HepG2 (cell line): ENCODE results near the gene SPNS3. TPM values are rescaled to one million over a fixed set of nuclear protein-coding genes. Genes with fewer than 3 reads are reported as not detected.

ENCODE experiments used
- ATAC-seq: fragments of 200-7000 bp; cut with Tn5 transposase; 3 replicates; pipeline ENCODE4 v1.9.1; 2020; ENCODE audit warnings: mild to moderate bottlenecking, moderate library complexity
- BruUV-seq: library from RNA; stranded (reverse); fragments of 400-500 nt; replicated peaks from 2 replicates; lab custom pipeline; 2021; lab: Mats Ljungman, UMichigan
- CTCF ChIA-PET: fragments of 300-600 bp; formaldehyde crosslinking; extraction: SDS; loops from one replicate; lab custom pipeline; 2021; ENCODE audit warnings: low total read pairs, inconsistent platforms, low intra/inter-chr PET ratio; lab: Yijun Ruan, JAX
- POLR2A ChIA-PET: fragments of 350-600 bp; sonication (Branson Sonifier 250); formaldehyde crosslinking; loops from one replicate; lab custom pipeline; 2020; ENCODE audit warnings: antibody characterized with exemption, inconsistent platforms; lab: Yijun Ruan, JAX
- DNase-seq: peaks from one replicate; pipeline ENCODE4 v3.0.0-alpha.2; 2015; ENCODE audit warnings: low spot score
- FAIRE-seq: peaks from 3 replicates; lab custom pipeline; 2011; peaks lifted over from hg19 to GRCh38; lab: Jason Lieb, UNC
- H2AFZ ChIP-seq: one replicate; pipeline ENCODE4 v1.6.1; 2011; ENCODE audit warnings: low read length, inconsistent platforms
- H3K27ac ChIP-seq: fragments of 300-600 bp; 3 replicates; pipeline ENCODE4 v1.8.0; 2011; ENCODE audit warnings: mixed run types, mild to moderate bottlenecking, mixed read lengths, low read length, inconsistent platforms; ENCODE audit not compliant: insufficient read depth; ENCODE audit errors: extremely low read length
- H3K27me3 ChIP-seq, 2 experiments: fragments of 200-600 bp in 1 of 2; 2 replicates in 1 of 2; 3 replicates in 1 of 2; pipeline versions ENCODE4 v1.6.0 to v1.8.0; 2011; ENCODE audit warnings: low read length in 2 of 2, mild to moderate bottlenecking in 2 of 2, moderate library complexity in 2 of 2, inconsistent platforms in 1 of 2; ENCODE audit not compliant: insufficient read depth in 2 of 2, control insufficient read depth in 1 of 2
- H3K36me3 ChIP-seq, 2 experiments: fragments of 200-600 bp in 1 of 2; replicated peaks in 1 of 2; 2 replicates in 1 of 2; 3 replicates in 1 of 2; pipeline versions ENCODE4 v1.5.1 to v1.8.0; 2011; ENCODE audit warnings: low read length in 2 of 2, inconsistent platforms in 1 of 2; ENCODE audit not compliant: insufficient read depth in 2 of 2, control insufficient read depth in 1 of 2
- H3K4me1 ChIP-seq: 2 replicates; pipeline ENCODE4 v1.5.1; 2012; ENCODE audit warnings: low read length, inconsistent platforms; ENCODE audit not compliant: insufficient read depth
- H3K4me2 ChIP-seq: 2 replicates; pipeline ENCODE4 v1.6.0; 2011; ENCODE audit warnings: low read depth, low read length, inconsistent platforms
- H3K4me3 ChIP-seq, 3 experiments: fragments of 200-600 bp in 1 of 3; sonication (generic), shearing (Covaris generic) in 1 of 3; replicated peaks in 1 of 3; 2 replicates each; pipeline ENCODE4 v1.5.1; 2011 to 2016; ENCODE audit warnings: low read length in 3 of 3, inconsistent platforms in 2 of 3, low read depth in 2 of 3, mild to moderate bottlenecking in 2 of 3, control low read depth in 1 of 3, mixed read lengths in 1 of 3; ENCODE audit not compliant: insufficient read depth in 1 of 3
- H3K79me2 ChIP-seq: one replicate; pipeline ENCODE4 v1.6.1; 2011; ENCODE audit warnings: low read length, inconsistent platforms; ENCODE audit not compliant: insufficient read depth
- H3K9ac ChIP-seq: 2 replicates; pipeline ENCODE4 v1.6.0; 2011; ENCODE audit warnings: mild to moderate bottlenecking, low read depth, low read length, inconsistent platforms; ENCODE audit not compliant: insufficient read depth
- H3K9me3 ChIP-seq: 2 replicates; pipeline ENCODE4 v1.5.1; 2012; ENCODE audit warnings: mild to moderate bottlenecking, low read length
- H4K20me1 ChIP-seq: 2 replicates; pipeline ENCODE4 v1.6.0; 2011; ENCODE audit warnings: inconsistent platforms, mild to moderate bottlenecking, low read length, moderate library complexity; ENCODE audit not compliant: insufficient read depth
- ETV6 ChIP-seq: sonication (generic); formaldehyde crosslinking; conservative IDR thresholded peaks from 2 replicates; pipeline ENCODE4 v1.4.0; 2020; ENCODE audit warnings: missing genetic modification reagents
- HNRNPUL1 ChIP-seq: fragments of 200-400 bp; formaldehyde crosslinking; IDR thresholded peaks from 2 replicates; pipeline ENCODE4 v1.6.1; 2017; ENCODE audit warnings: low read depth, mild to moderate bottlenecking, low read length, moderate library complexity
- MED13 ChIP-seq: sonication (generic); formaldehyde crosslinking; IDR thresholded peaks from 2 replicates; pipeline ENCODE4 v1.5.0; 2020; ENCODE audit warnings: missing genetic modification reagents
- NONO ChIP-seq, 2 experiments: fragments of 450-650 bp in 1 of 2; sonication (generic) in 1 of 2; formaldehyde crosslinking in 1 of 2; IDR thresholded peaks in 1 of 2; conservative IDR thresholded peaks in 1 of 2; 2 replicates each; pipeline versions ENCODE4 v1.6.1 to v1.8.0; 2017 to 2022; ENCODE audit warnings: mild to moderate bottlenecking in 1 of 2, missing genetic modification reagents in 1 of 2, moderate library complexity in 1 of 2
- SRSF1 ChIP-seq: fragments of 200-400 bp; formaldehyde crosslinking; optimal IDR thresholded peaks from 2 replicates; pipeline ENCODE3; 2017; ENCODE audit warnings: mild to moderate bottlenecking, low read depth, low read length, moderate library complexity
- TBX2 ChIP-seq: sonication (generic); formaldehyde crosslinking; IDR thresholded peaks from 2 replicates; pipeline ENCODE4 v1.5.0; 2020; ENCODE audit warnings: missing genetic modification reagents, mild to moderate bottlenecking, borderline replicate concordance
- U2AF1 ChIP-seq: fragments of 200-400 bp; formaldehyde crosslinking; optimal IDR thresholded peaks from 2 replicates; pipeline ENCODE3; 2017; ENCODE audit warnings: mild to moderate bottlenecking, low read depth, low read length
- ZNF333 ChIP-seq: sonication (generic); formaldehyde crosslinking; IDR thresholded peaks from 2 replicates; pipeline ENCODE4 v1.4.0; 2020; ENCODE audit warnings: mild to moderate bottlenecking, missing genetic modification reagents, borderline replicate concordance
- ZNF614 ChIP-seq: IDR thresholded peaks from 2 replicates; pipeline ENCODE4 v1.6.1; 2018; ENCODE audit warnings: missing biosample characterization, missing genetic modification reagents, inconsistent platforms, borderline replicate concordance
- WGBS: methylation state at CpG from one replicate; pipeline ENCODE4 v1.1.6; 2017; ENCODE audit warnings: low lambda C conversion rate; 5-methylcytosine and 5-hydroxymethylcytosine counted together
- in situ Hi-C: cut with HindIII; loops from 2 replicates; pipeline ENCODE4 v1.10.0; 2017; ENCODE audit warnings: low pct_unique_long_range_greater_than_20kb; ENCODE audit not compliant: extremely low pct_ligation_motif_present
- intact Hi-C: fragments of 100-400 bp; cut with micrococcal nuclease; formaldehyde crosslinking; loops from one replicate; pipeline ENCODE4 v1.10.0; 2022; ENCODE audit not compliant: unreplicated experiment
- polyA plus RNA-seq, 8 experiments: library from polyadenylated mRNA; depleted of rRNA in 3 of 8; stranded (reverse) in 7 of 8; unstranded in 1 of 8; fragments of >200 nt; fragmentation: Illumina TruSeq in 4 of 8; extraction: Trizol in 4 of 8; gene quantifications; 2 replicates each; pipeline versions ENCODE4 v1.2.1 to v1.2.3, GENCODE V29; 2011 to 2016; ENCODE audit warnings: low read depth in 4 of 8, missing spikeins in 1 of 8, mixed read lengths in 1 of 8; ENCODE audit not compliant: insufficient read depth in 1 of 8
- total RNA-seq, 5 experiments: library from RNA; depleted of rRNA; stranded (reverse); fragments of >200 nt; fragmentation: Illumina TruSeq; extraction: Trizol; gene quantifications; 2 replicates each; pipeline ENCODE4 v1.2.3, GENCODE V29; 2016; ENCODE audit warnings: low read depth in 1 of 5

SPNS3 gene
- total and polyA plus RNA-seq, 2 of the 13 experiments (the other 11 are each of a cell fraction or from before 2014, with no cell fraction given) = not detected

- no peak overlapping the region for H3K4me2 ChIP-seq
- H3K4me3 ChIP-seq = peak overlapping the region in 1 of 3 experiments; percentile 44; a peak in 1 of 6 replicates
- DNase-seq (no peak), FAIRE-seq (no peak), ATAC-seq (no peak)
- no peaks in the 10 kb centered on the region for H4K20me1 ChIP-seq
- no peak overlapping the region for H2AFZ ChIP-seq
- no peaks in the 10 kb centered on the region for H3K79me2 ChIP-seq
- no peak overlapping the region for H3K9ac ChIP-seq
- no TSS peak for BruUV-seq
- peaks cover 4 to 67% of the 10 kb centered on the region in 2 experiments for H3K27me3 ChIP-seq
- in situ Hi-C loops (no loop called here), intact Hi-C loops (no loop called here)
- H3K36me3 ChIP-seq = no peaks in the 10 kb centered on the region
- no peak overlapping the region for H3K27ac ChIP-seq
- POLR2A ChIA-PET = no interaction called here
- H3K9me3 ChIP-seq = no peaks in the 10 kb centered on the region
- 58% methylated on average over 14 of the region's 19 CpGs for WGBS
- CTCF ChIA-PET = no interaction called here
- H3K4me1 ChIP-seq = peaks cover 15% of the 10 kb centered on the region
- TF ChIP-seq ETV6 (CRISPR knock-in tag) (no peak), TBX2 (no peak), ZNF614 (CRISPR knock-in tag) (no peak), ZNF333 (CRISPR knock-in tag) (no peak)
Measured at GRCh38 chr17:4520060-4520893, 86.5 kb downstream of the SPNS3 start.

DNA sequence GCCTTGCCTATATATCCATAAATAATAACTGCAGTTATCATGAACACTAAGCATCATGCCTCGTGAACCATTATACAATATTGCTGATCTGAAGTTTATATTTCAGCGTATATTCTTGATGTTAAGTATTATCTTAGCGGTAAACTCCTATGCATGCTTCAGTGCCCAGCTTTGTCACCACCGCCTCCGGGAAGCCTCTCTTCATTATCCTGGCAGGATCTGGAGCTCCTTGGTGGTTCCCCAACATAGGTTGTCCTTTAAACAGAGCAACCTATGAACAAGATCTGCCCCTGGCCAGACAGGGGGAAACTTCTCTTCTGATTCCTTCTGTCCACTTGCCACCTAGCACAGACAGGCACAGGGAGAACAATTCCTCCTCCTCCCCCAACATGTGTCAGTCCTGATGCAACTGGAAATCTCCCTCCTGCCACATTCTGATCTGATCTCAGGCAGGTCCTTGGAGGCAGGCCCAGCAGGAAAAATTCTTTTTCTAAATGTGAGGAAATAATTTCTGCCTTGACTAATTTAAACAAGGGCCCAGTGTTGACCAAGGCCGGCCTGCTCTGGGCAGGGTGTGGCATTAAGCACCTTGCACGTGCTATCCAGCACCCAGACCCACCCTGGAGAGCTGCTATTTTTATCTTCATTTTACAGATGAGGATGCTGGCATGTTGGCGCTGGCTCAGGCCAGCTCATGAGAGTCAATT is 87.3 kb downstream of the SPNS3 start:
- no peaks in the 10 kb centered on the region for H3K9me3 ChIP-seq
- no peak overlapping the region for H2AFZ ChIP-seq
- no peak overlapping the region for H3K4me2 ChIP-seq
- 53% methylated on average over 8 of the region's 8 CpGs for WGBS
- ChIA-PET POLR2A (no interaction called here), CTCF (no interaction called here)
- H3K9ac ChIP-seq = no peak overlapping the region
- no peaks in the 10 kb centered on the region for H3K79me2 ChIP-seq
- in situ Hi-C loops = no loop called here
- intact Hi-C loops = no loop called here
- BruUV-seq = no TSS peak
- H3K4me1 ChIP-seq = peaks cover 15% of the 10 kb centered on the region
- no peak overlapping the region for H3K27ac ChIP-seq
- H4K20me1 ChIP-seq = no peaks in the 10 kb centered on the region
- no peaks in the 10 kb centered on the region for H3K36me3 ChIP-seq
- no peak for FAIRE-seq
- ATAC-seq = no peak
- no peak overlapping the region for H3K4me3 ChIP-seq
- no peak for DNase-seq
- H3K27me3 ChIP-seq = peaks cover 4 to 69% of the 10 kb centered on the region in 2 experiments
- TF ChIP-seq MED13 = no peak
- no peak for TF ChIP-seq U2AF1
- TF ChIP-seq SRSF1 = no peak
- TF ChIP-seq HNRNPUL1 = no peak
- TF ChIP-seq NONO (IDR thresholded peaks at IDR 0.05) = no peak
- no peak for TF ChIP-seq NONO (CRISPR knock-in tag; conservative IDR thresholded peaks at IDR 0.05)
